Endothelial cell of umbilical vein (primary cell): ENCODE results near the gene NCL.

ENCODE experiments used
- CTCF ChIP-seq, 2 donors: IDR thresholded peaks; 1 replicate in 1 of 2; 2 replicates in 1 of 2; pipeline ENCODE4 v1.5.1; 2011; ENCODE audit warnings: low read length in 2 of 2, mild to moderate bottlenecking in 2 of 2, moderate library complexity in 2 of 2, control low read depth in 1 of 2, inconsistent platforms in 1 of 2, low read depth in 1 of 2; ENCODE audit not compliant: insufficient read depth in 1 of 2; ENCODE audit errors: extremely low read depth in 1 of 2
- EZH2 ChIP-seq: IDR thresholded peaks from 2 replicates; pipeline ENCODE4 v1.6.1; 2012; ENCODE audit warnings: borderline replicate concordance, low read depth, mild to moderate bottlenecking, moderate library complexity, low read length, inconsistent platforms; ENCODE audit not compliant: severe bottlenecking
- JUN ChIP-seq: IDR thresholded peaks from 2 replicates; pipeline ENCODE4 v1.6.1; 2011; ENCODE audit warnings: borderline replicate concordance, low read depth; ENCODE audit not compliant: insufficient read length, insufficient read depth
- MAX ChIP-seq: IDR thresholded peaks from 2 replicates; pipeline ENCODE4 v1.6.1; 2011; ENCODE audit not compliant: insufficient read depth, insufficient read length
- POLR2A ChIP-seq: IDR thresholded peaks from 2 replicates; pipeline ENCODE4 v1.6.1; 2012; ENCODE audit warnings: low read depth, mild to moderate bottlenecking, control low read depth, low read length
- POLR2AphosphoS5 ChIP-seq: IDR thresholded peaks from 2 replicates; pipeline ENCODE4 v1.6.1; 2012; ENCODE audit warnings: low read depth, mild to moderate bottlenecking, control low read depth, low read length, moderate library complexity; ENCODE audit not compliant: insufficient read depth

GRCh38 chr2:231497651-231498050 lies 33.4 kb upstream of the NCL start:
- TF ChIP-seq CTCF (IDR thresholded peaks at IDR 0.05; ENCODE audit: extremely low read depth in 1 of 2, insufficient read depth in 1 of 2, low read depth in 1 of 2, low read length in 2 of 2) (no peak), POLR2A (no peak), EZH2 (no peak), POLR2AphosphoS5 (no peak), MAX (no peak), JUN (no peak)
